A549 (cell line): Measurements from ENCODE around the gene LRRC30. TPM values are rescaled to one million over a fixed set of nuclear protein-coding genes. Genes with fewer than 3 reads are reported as not detected.
"Not testable (repeated sequence)": the region's sequence is repeated elsewhere in the genome, so short reads cannot be mapped to it uniquely, and the experiment has no call there.

Experiments
- ATAC-seq, 2 experiments: fragments of 200-7000 bp in 1 of 2; fragments of >200 bp in 1 of 2; cut with Nextera tagmentation in 1 of 2; cut with Tn5 transposase in 1 of 2; 3 replicates each; pipeline versions ENCODE4 v1.8.0 to v1.9.1; 2018 to 2020; ENCODE audit warnings: mild to moderate bottlenecking in 1 of 2, moderate library complexity in 1 of 2
- CTCF ChIA-PET: fragments of 300-600 bp; sonication (Branson Sonifier 250); formaldehyde crosslinking; extraction: SDS; loops from one replicate; lab custom pipeline; 2021; ENCODE audit warnings: antibody characterized with exemption, inconsistent platforms; lab: Yijun Ruan, JAX
- POLR2A ChIA-PET: fragments of 350-600 bp; formaldehyde crosslinking; extraction: SDS; loops from one replicate; lab custom pipeline; 2021; ENCODE audit warnings: antibody characterized with exemption, inconsistent platforms; lab: Yijun Ruan, JAX
- DNase-seq, 2 experiments: peaks; one replicate each; pipeline versions ENCODE4 v3.0.0 to v3.0.0-alpha.2; 2011 to 2016; ENCODE audit warnings: low read depth in 1 of 2, low spot score in 1 of 2
- FAIRE-seq: peaks from 2 replicates; lab custom pipeline; 2011; peaks lifted over from hg19 to GRCh38; lab: Jason Lieb, UNC
- H3K27ac ChIP-seq, 2 experiments: fragments of >200 bp; sonication (Bioruptor Twin); formaldehyde crosslinking; 3 replicates each; pipeline ENCODE4 v1.5.1; 2016 to 2017
- H3K4me1 ChIP-seq: fragments of >200 bp; sonication (Bioruptor Twin); formaldehyde crosslinking; 3 replicates; pipeline ENCODE4 v1.6.1; 2016
- H3K4me2 ChIP-seq: fragments of >200 bp; sonication (Bioruptor Twin); formaldehyde crosslinking; 3 replicates; pipeline ENCODE4 v1.6.1; 2016
- H3K4me3 ChIP-seq: fragments of >200 bp; sonication (Bioruptor Twin); formaldehyde crosslinking; 3 replicates; pipeline ENCODE4 v1.5.1; 2016
- H3K9me3 ChIP-seq: fragments of >200 bp; sonication (Bioruptor Twin); formaldehyde crosslinking; 3 replicates; pipeline ENCODE4 v1.6.1; 2016
- BCL3 ChIP-seq: fragments of >200 bp; sonication (Bioruptor Twin); formaldehyde crosslinking; IDR thresholded peaks from 3 replicates; pipeline ENCODE4 v1.6.1; 2016
- CBX2 ChIP-seq: fragments of 200-600 bp; sonication (generic); IDR thresholded peaks from 2 replicates; pipeline ENCODE4 v1.6.1; 2016; ENCODE audit warnings: low read depth, mild to moderate bottlenecking, borderline replicate concordance
- CBX8 ChIP-seq: fragments of 200-600 bp; sonication (generic); IDR thresholded peaks from 2 replicates; pipeline ENCODE4 v1.6.1; 2016
- EHMT2 ChIP-seq: fragments of 200-600 bp; sonication (generic); IDR thresholded peaks from 2 replicates; pipeline ENCODE4 v1.6.1; 2016; ENCODE audit warnings: antibody characterized with exemption, low read depth, mild to moderate bottlenecking, moderate library complexity
- HDAC2 ChIP-seq: fragments of 200-600 bp; sonication (generic); IDR thresholded peaks from 2 replicates; pipeline ENCODE4 v1.6.1; 2016
- HEYL ChIP-seq: fragments of 250-450 bp; sonication (Bioruptor Pico); IDR thresholded peaks from 2 replicates; pipeline ENCODE4 v1.8.0; 2021; ENCODE audit warnings: mild to moderate bottlenecking, moderate library complexity
- JUNB ChIP-seq: fragments of >200 bp; sonication (Bioruptor Twin); formaldehyde crosslinking; IDR thresholded peaks from 2 replicates; pipeline ENCODE4 v1.6.1; 2016
- KDM5A ChIP-seq: fragments of 200-600 bp; sonication (generic); IDR thresholded peaks from 2 replicates; pipeline ENCODE4 v1.6.1; 2016; ENCODE audit warnings: antibody characterized with exemption, mild to moderate bottlenecking
- MYC ChIP-seq: IDR thresholded peaks from 2 replicates; pipeline ENCODE4 v1.6.1; 2012; ENCODE audit warnings: mild to moderate bottlenecking, inconsistent platforms, low read length, improper control_type of control experiment, borderline replicate concordance
- NFE2L2 ChIP-seq: fragments of 150-350 bp; conservative IDR thresholded peaks from 2 replicates; pipeline ENCODE4 v1.6.1; 2014; ENCODE audit warnings: low read length
- NR3C1 ChIP-seq: fragments of >200 bp; sonication (Bioruptor Twin); formaldehyde crosslinking; IDR thresholded peaks from 3 replicates; pipeline ENCODE4 v1.6.1; 2017
- RAD21 ChIP-seq, 2 experiments: fragments of >200 bp in 1 of 2; sonication (Bioruptor Twin) in 1 of 2; formaldehyde crosslinking in 1 of 2; IDR thresholded peaks in 1 of 2; conservative IDR thresholded peaks in 1 of 2; 2 replicates in 1 of 2; 3 replicates in 1 of 2; pipeline ENCODE4 v1.6.1; 2012 to 2018; ENCODE audit warnings: inconsistent platforms in 1 of 2
- RFX5 ChIP-seq: fragments of 450-650 bp; IDR thresholded peaks from 2 replicates; pipeline ENCODE4 v1.7.1; 2014; ENCODE audit warnings: antibody characterized with exemption, mild to moderate bottlenecking, moderate library complexity
- RNF2 ChIP-seq: fragments of 200-600 bp; sonication (generic); IDR thresholded peaks from 2 replicates; pipeline ENCODE4 v1.6.1; 2016; ENCODE audit warnings: low read depth, mild to moderate bottlenecking, antibody characterized with exemption, moderate library complexity, borderline replicate concordance
- SREBF2 ChIP-seq: fragments of 450-650 bp; IDR thresholded peaks from 2 replicates; pipeline ENCODE4 v1.6.1; 2014; ENCODE audit warnings: mild to moderate bottlenecking, moderate library complexity
- TFCP2L1 ChIP-seq: fragments of 250-450 bp; sonication (Bioruptor Pico); IDR thresholded peaks from 2 replicates; pipeline ENCODE4 v1.5.0; 2021; ENCODE audit warnings: mild to moderate bottlenecking
- TP53 ChIP-seq: fragments of 250-450 bp; sonication (Bioruptor Pico); IDR thresholded peaks from 2 replicates; pipeline ENCODE4 v1.5.0; 2021; ENCODE audit warnings: mild to moderate bottlenecking, moderate library complexity
- ZSCAN20 ChIP-seq: fragments of 250-450 bp; sonication (Bioruptor Pico); IDR thresholded peaks from 2 replicates; pipeline ENCODE4 v1.8.0; 2022; ENCODE audit warnings: mild to moderate bottlenecking, moderate library complexity
- WGBS: methylation state at CpG from one replicate; pipeline ENCODE4 v1.1.6; 2017; ENCODE audit errors: missing lambda C conversion rate; 5-methylcytosine and 5-hydroxymethylcytosine counted together
- polyA plus RNA-seq, 4 experiments: library from polyadenylated mRNA; depleted of rRNA in 3 of 4; stranded (reverse); fragments of >200 nt; fragmentation: RNase III in 1 of 4; extraction: RNeasy Plus Mini Kit Qiagen cat#74134 plus additional on column Dnase treatment in 1 of 4; gene quantifications; 2 replicates in 3 of 4; 3 replicates in 1 of 4; pipeline ENCODE4 v1.2.3, GENCODE V29; 2011 to 2017
- TF ChIP-seq, protein P1 (sequence below): fragments of 200-600 bp; sonication (generic); IDR thresholded peaks from 2 replicates; pipeline ENCODE4 v1.6.1; 2016; ENCODE audit warnings: antibody characterized with exemption, mild to moderate bottlenecking, moderate library complexity
- TF ChIP-seq, protein P2 (sequence below): fragments of >200 bp; sonication (Bioruptor Twin); formaldehyde crosslinking; IDR thresholded peaks from 3 replicates; pipeline ENCODE4 v1.5.1; 2016

LRRC30 gene
- polyA plus RNA-seq, 2 of the 4 experiments (the other 2 are of a cell fraction): not detected

GRCh38 chr18:7201096-7201495 is 29.8 kb upstream of the LRRC30 start:
- DNase-seq (no peak), ATAC-seq (no peak), FAIRE-seq (no peak)
- CTCF ChIA-PET: interaction anchor here (0.9 to 1.8 kb wide), 3 partner anchors 20 to 365 kb away, joined by 3 to 4 read pairs (median 4); no protein-coding TSS in a partner anchor
- WGBS: 74% methylated on average over 4 of the region's 4 CpGs
- Histone ChIP-seq H3K27ac (no peak overlapping the region), H3K9me3 (no peaks in the 10 kb centered on the region), H3K4me2 (no peak overlapping the region), H3K4me3 (no peak overlapping the region), H3K4me1 (no peaks in the 10 kb centered on the region)
- TF ChIP-seq NFE2L2 (no peak), RFX5 (no peak), ZSCAN20 (CRISPR knock-in tag) (no peak), HEYL (CRISPR knock-in tag) (no peak), CBX2 (no peak), CBX8 (no peak), KDM5A (no peak), MYC (no peak), EHMT2 (no peak), RAD21 (conservative IDR thresholded peaks at IDR 0.05 in 1 of 2, IDR thresholded peaks at IDR 0.05 in 1 of 2) (no peak), RNF2 (no peak), TFCP2L1 (CRISPR knock-in tag) (no peak), TP53 (no peak), BCL3 (no peak), SREBF2 (no peak), HDAC2 (no peak), JUNB (no peak), NR3C1 (no peak)
- TF ChIP-seq, protein P1, sequence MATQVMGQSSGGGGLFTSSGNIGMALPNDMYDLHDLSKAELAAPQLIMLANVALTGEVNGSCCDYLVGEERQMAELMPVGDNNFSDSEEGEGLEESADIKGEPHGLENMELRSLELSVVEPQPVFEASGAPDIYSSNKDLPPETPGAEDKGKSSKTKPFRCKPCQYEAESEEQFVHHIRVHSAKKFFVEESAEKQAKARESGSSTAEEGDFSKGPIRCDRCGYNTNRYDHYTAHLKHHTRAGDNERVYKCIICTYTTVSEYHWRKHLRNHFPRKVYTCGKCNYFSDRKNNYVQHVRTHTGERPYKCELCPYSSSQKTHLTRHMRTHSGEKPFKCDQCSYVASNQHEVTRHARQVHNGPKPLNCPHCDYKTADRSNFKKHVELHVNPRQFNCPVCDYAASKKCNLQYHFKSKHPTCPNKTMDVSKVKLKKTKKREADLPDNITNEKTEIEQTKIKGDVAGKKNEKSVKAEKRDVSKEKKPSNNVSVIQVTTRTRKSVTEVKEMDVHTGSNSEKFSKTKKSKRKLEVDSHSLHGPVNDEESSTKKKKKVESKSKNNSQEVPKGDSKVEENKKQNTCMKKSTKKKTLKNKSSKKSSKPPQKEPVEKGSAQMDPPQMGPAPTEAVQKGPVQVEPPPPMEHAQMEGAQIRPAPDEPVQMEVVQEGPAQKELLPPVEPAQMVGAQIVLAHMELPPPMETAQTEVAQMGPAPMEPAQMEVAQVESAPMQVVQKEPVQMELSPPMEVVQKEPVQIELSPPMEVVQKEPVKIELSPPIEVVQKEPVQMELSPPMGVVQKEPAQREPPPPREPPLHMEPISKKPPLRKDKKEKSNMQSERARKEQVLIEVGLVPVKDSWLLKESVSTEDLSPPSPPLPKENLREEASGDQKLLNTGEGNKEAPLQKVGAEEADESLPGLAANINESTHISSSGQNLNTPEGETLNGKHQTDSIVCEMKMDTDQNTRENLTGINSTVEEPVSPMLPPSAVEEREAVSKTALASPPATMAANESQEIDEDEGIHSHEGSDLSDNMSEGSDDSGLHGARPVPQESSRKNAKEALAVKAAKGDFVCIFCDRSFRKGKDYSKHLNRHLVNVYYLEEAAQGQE: no peak
- TF ChIP-seq, protein P2, sequence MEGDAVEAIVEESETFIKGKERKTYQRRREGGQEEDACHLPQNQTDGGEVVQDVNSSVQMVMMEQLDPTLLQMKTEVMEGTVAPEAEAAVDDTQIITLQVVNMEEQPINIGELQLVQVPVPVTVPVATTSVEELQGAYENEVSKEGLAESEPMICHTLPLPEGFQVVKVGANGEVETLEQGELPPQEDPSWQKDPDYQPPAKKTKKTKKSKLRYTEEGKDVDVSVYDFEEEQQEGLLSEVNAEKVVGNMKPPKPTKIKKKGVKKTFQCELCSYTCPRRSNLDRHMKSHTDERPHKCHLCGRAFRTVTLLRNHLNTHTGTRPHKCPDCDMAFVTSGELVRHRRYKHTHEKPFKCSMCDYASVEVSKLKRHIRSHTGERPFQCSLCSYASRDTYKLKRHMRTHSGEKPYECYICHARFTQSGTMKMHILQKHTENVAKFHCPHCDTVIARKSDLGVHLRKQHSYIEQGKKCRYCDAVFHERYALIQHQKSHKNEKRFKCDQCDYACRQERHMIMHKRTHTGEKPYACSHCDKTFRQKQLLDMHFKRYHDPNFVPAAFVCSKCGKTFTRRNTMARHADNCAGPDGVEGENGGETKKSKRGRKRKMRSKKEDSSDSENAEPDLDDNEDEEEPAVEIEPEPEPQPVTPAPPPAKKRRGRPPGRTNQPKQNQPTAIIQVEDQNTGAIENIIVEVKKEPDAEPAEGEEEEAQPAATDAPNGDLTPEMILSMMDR: no peak
- POLR2A ChIA-PET: no interaction called here

- no peak for FAIRE-seq
- CTCF ChIA-PET: interaction anchor here (0.7 to 1.8 kb wide), 5 partner anchors 10 to 364 kb away, joined by 3 to 4 read pairs (median 3); no protein-coding TSS in a partner anchor
Observed at GRCh38 chr18:7202169-7202568, 28.7 kb upstream of the LRRC30 start.

GRCh38 chr18:7203601-7204000 is 27.3 kb upstream of the LRRC30 start:
- H3K27ac ChIP-seq, H3K4me3 ChIP-seq, H3K9me3 ChIP-seq, FAIRE-seq, H3K4me2 ChIP-seq, POLR2A ChIA-PET, ATAC-seq, DNase-seq, H3K4me1 ChIP-seq, CTCF ChIA-PET: not testable (repeated sequence)
- WGBS: 69% methylated on average over 17 of the region's 29 CpGs

More at GRCh38 chr18:7202169-7202568, 28.7 kb upstream of the LRRC30 start:
- DNase-seq (no peak), ATAC-seq (no peak)
- H3K4me1 ChIP-seq: no peaks in the 10 kb centered on the region
- POLR2A ChIA-PET: no interaction called here
- no peaks in the 10 kb centered on the region for H3K9me3 ChIP-seq
- H3K27ac ChIP-seq: no peak overlapping the region
- no peak overlapping the region for H3K4me2 ChIP-seq
- WGBS: 82% methylated on average over 9 of the region's 9 CpGs
- no peak for TF ChIP-seq CBX2
- no peak overlapping the region for H3K4me3 ChIP-seq
